C4-2B (cell line): Measurements from ENCODE around the gene TTI1.

Source experiments
- H3K27ac ChIP-seq: fragments of 450-650 bp; 2 replicates; pipeline ENCODE4 v1.5.1; 2017
- CTCF ChIP-seq: fragments of 450-650 bp; conservative IDR thresholded peaks from 2 replicates; pipeline ENCODE4 v1.5.1; 2017; ENCODE audit warnings: mild to moderate bottlenecking
- ZFX ChIP-seq: fragments of 450-650 bp; IDR thresholded peaks from 2 replicates; pipeline ENCODE4 v1.6.1; 2017

The TTI1 gene

GRCh38 chr20:37987602-37988290, 45.5 kb downstream of the TTI1 start:
- peak overlapping the region; percentile 26 for H3K27ac ChIP-seq

GRCh38 chr20:37986873-37987601, 46.2 kb downstream of the TTI1 start:
- peak overlapping the region; percentile 26; the same call in 1 of the 2 replicates for H3K27ac ChIP-seq
- TF ChIP-seq CTCF (no peak), ZFX (no peak)

More at GRCh38 chr20:37987602-37988290, 45.5 kb downstream of the TTI1 start:
- TF ChIP-seq CTCF (no peak), ZFX (no peak)

- TF ChIP-seq CTCF, result no peak
- no peak for TF ChIP-seq ZFX
- H3K27ac ChIP-seq, result peak overlapping the region; percentile 26; the same call in 1 of the 2 replicates
Observed at GRCh38 chr20:37986044-37986858, 47.0 kb downstream of the TTI1 start.

GRCh38 chr20:37984018-37984785, 49.1 kb downstream of the TTI1 start:
- TF ChIP-seq ZFX (no peak), CTCF (no peak)
- H3K27ac ChIP-seq, result no peak overlapping the region

GRCh38 chr20:37983286-37983685, 50.0 kb downstream of the TTI1 start:
- H3K27ac ChIP-seq, result no peak overlapping the region
- TF ChIP-seq ZFX (no peak), CTCF (no peak)

- no peak overlapping the region for H3K27ac ChIP-seq
- TF ChIP-seq CTCF (no peak), ZFX (no peak)
Observed at GRCh38 chr20:37981568-37981967, 51.7 kb downstream of the TTI1 start.
